A549 (cell line): ENCODE results near the gene FGF7. TPM values are rescaled to one million over a fixed set of nuclear protein-coding genes. Genes with fewer than 3 reads are reported as not detected.

Experiments used
- ATAC-seq, 2 experiments: fragments of 200-7000 bp in 1 of 2; fragments of >200 bp in 1 of 2; cut with Nextera tagmentation in 1 of 2; cut with Tn5 transposase in 1 of 2; 3 replicates each; pipeline versions ENCODE4 v1.8.0 to v1.9.1; 2018 to 2020; ENCODE audit warnings: mild to moderate bottlenecking in 1 of 2, moderate library complexity in 1 of 2
- CTCF ChIA-PET: fragments of 300-600 bp; sonication (Branson Sonifier 250); formaldehyde crosslinking; extraction: SDS; loops from one replicate; lab custom pipeline; 2021; ENCODE audit warnings: antibody characterized with exemption, inconsistent platforms; lab: Yijun Ruan, JAX
- POLR2A ChIA-PET: fragments of 350-600 bp; formaldehyde crosslinking; extraction: SDS; loops from one replicate; lab custom pipeline; 2021; ENCODE audit warnings: antibody characterized with exemption, inconsistent platforms; lab: Yijun Ruan, JAX
- DNase-seq, 2 experiments: peaks; one replicate each; pipeline versions ENCODE4 v3.0.0 to v3.0.0-alpha.2; 2011 to 2016; ENCODE audit warnings: low read depth in 1 of 2, low spot score in 1 of 2
- FAIRE-seq: peaks from 2 replicates; lab custom pipeline; 2011; peaks lifted over from hg19 to GRCh38; lab: Jason Lieb, UNC
- H3K27ac ChIP-seq, 2 experiments: fragments of >200 bp; sonication (Bioruptor Twin); formaldehyde crosslinking; 3 replicates each; pipeline ENCODE4 v1.5.1; 2016 to 2017
- H3K4me1 ChIP-seq: fragments of >200 bp; sonication (Bioruptor Twin); formaldehyde crosslinking; 3 replicates; pipeline ENCODE4 v1.6.1; 2016
- H3K4me2 ChIP-seq: fragments of >200 bp; sonication (Bioruptor Twin); formaldehyde crosslinking; 3 replicates; pipeline ENCODE4 v1.6.1; 2016
- H3K4me3 ChIP-seq: fragments of >200 bp; sonication (Bioruptor Twin); formaldehyde crosslinking; 3 replicates; pipeline ENCODE4 v1.5.1; 2016
- H3K9me3 ChIP-seq: fragments of >200 bp; sonication (Bioruptor Twin); formaldehyde crosslinking; 3 replicates; pipeline ENCODE4 v1.6.1; 2016
- ATOH8 ChIP-seq: fragments of 250-450 bp; sonication (Bioruptor Pico); IDR thresholded peaks from 2 replicates; pipeline ENCODE4 v1.5.0; 2020; ENCODE audit warnings: low read depth, mild to moderate bottlenecking, moderate library complexity
- BCL3 ChIP-seq: fragments of >200 bp; sonication (Bioruptor Twin); formaldehyde crosslinking; IDR thresholded peaks from 3 replicates; pipeline ENCODE4 v1.6.1; 2016
- CBX2 ChIP-seq: fragments of 200-600 bp; sonication (generic); IDR thresholded peaks from 2 replicates; pipeline ENCODE4 v1.6.1; 2016; ENCODE audit warnings: low read depth, mild to moderate bottlenecking, borderline replicate concordance
- CHD4 ChIP-seq: fragments of 200-600 bp; sonication (generic); IDR thresholded peaks from 2 replicates; pipeline ENCODE4 v1.6.1; 2016; ENCODE audit warnings: antibody characterized with exemption, mild to moderate bottlenecking, borderline replicate concordance
- HOXB5 ChIP-seq: fragments of 250-450 bp; sonication (Bioruptor Pico); IDR thresholded peaks from 2 replicates; pipeline ENCODE4 v1.5.0; 2020; ENCODE audit warnings: mild to moderate bottlenecking, moderate library complexity
- JUN ChIP-seq, 2 experiments: fragments of >200 bp; sonication (Bioruptor Twin); formaldehyde crosslinking; IDR thresholded peaks; 2 replicates in 1 of 2; 3 replicates in 1 of 2; pipeline ENCODE4 v1.6.1; 2016 to 2017
- KDM1A ChIP-seq: fragments of 200-600 bp; sonication (generic); IDR thresholded peaks from 2 replicates; pipeline ENCODE4 v1.6.1; 2016; ENCODE audit warnings: low read depth, mild to moderate bottlenecking
- NR3C1 ChIP-seq: fragments of >200 bp; sonication (Bioruptor Twin); formaldehyde crosslinking; IDR thresholded peaks from 3 replicates; pipeline ENCODE4 v1.6.1; 2017
- PHF8 ChIP-seq: fragments of 200-600 bp; sonication (generic); IDR thresholded peaks from 2 replicates; pipeline ENCODE4 v1.6.1; 2016; ENCODE audit warnings: low read depth, mild to moderate bottlenecking, antibody characterized with exemption, moderate library complexity, borderline replicate concordance
- REST ChIP-seq: fragments of 200-600 bp; sonication (generic); IDR thresholded peaks from 2 replicates; pipeline ENCODE4 v1.6.1; 2016; ENCODE audit warnings: antibody characterized with exemption, mild to moderate bottlenecking, moderate library complexity
- RFX5 ChIP-seq: fragments of 450-650 bp; IDR thresholded peaks from 2 replicates; pipeline ENCODE4 v1.7.1; 2014; ENCODE audit warnings: antibody characterized with exemption, mild to moderate bottlenecking, moderate library complexity
- USF2 ChIP-seq: fragments of 450-650 bp; IDR thresholded peaks from 2 replicates; pipeline ENCODE4 v1.6.1; 2014; ENCODE audit warnings: antibody characterized with exemption
- ZNF302 ChIP-seq: fragments of 250-450 bp; sonication (Bioruptor Pico); IDR thresholded peaks from 2 replicates; pipeline ENCODE4 v1.9.0; 2021; ENCODE audit warnings: inconsistent platforms, mild to moderate bottlenecking, moderate library complexity
- WGBS: methylation state at CpG from one replicate; pipeline ENCODE4 v1.1.6; 2017; ENCODE audit errors: missing lambda C conversion rate; 5-methylcytosine and 5-hydroxymethylcytosine counted together
- polyA plus RNA-seq, 4 experiments: library from polyadenylated mRNA; depleted of rRNA in 3 of 4; stranded (reverse); fragments of >200 nt; fragmentation: RNase III in 1 of 4; extraction: RNeasy Plus Mini Kit Qiagen cat#74134 plus additional on column Dnase treatment in 1 of 4; gene quantifications; 2 replicates in 3 of 4; 3 replicates in 1 of 4; pipeline ENCODE4 v1.2.3, GENCODE V29; 2011 to 2017

The FGF7 gene
- polyA plus RNA-seq, 2 of the 4 experiments (the other 2 are of a cell fraction): not detected

DNA sequence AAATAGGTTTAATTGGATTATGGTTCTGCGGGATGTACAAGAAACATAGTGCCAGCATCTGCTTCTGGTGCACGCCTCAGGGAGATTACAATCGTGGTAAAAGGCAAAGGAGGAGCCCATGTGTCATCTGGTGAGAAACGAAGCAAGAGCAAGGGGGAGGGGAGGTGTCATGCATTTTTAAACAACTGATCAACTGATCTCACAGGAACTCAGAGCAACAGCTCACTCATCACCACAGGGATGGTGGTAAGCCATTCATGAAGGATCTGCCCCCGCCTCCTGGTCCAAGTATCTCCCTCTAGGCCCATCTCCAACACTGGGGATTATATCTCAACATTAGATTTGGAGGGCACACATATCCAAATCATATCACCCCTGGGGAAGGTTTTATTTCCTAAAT, 42.1 kb upstream of the FGF7 start:
- POLR2A ChIA-PET: no interaction called here
- ATAC-seq: no peak

GRCh38 chr15:49382394-49382793, 40.6 kb upstream of the FGF7 start:
- Histone ChIP-seq H3K9me3 (no peaks in the 10 kb centered on the region), H3K27ac (no peak overlapping the region)
- CTCF ChIA-PET: no interaction called here

More for the DNA sequence above, 42.1 kb upstream of the FGF7 start:
- TF ChIP-seq REST (no peak), HOXB5 (CRISPR knock-in tag) (no peak), CBX2 (no peak), USF2 (no peak), NR3C1 (no peak), CHD4 (no peak), RFX5 (no peak), KDM1A (no peak)
- no peak for FAIRE-seq
- DNase-seq: no peak
- Histone ChIP-seq H3K27ac (no peak overlapping the region), H3K9me3 (no peaks in the 10 kb centered on the region), H3K4me1 (peaks cover 10% of the 10 kb centered on the region; the same call in 2 of the 3 replicates), H3K4me3 (no peak overlapping the region), H3K4me2 (no peak overlapping the region)
- CTCF ChIA-PET: no interaction called here
- WGBS: 65% methylated on average over 5 of the region's 5 CpGs

More at GRCh38 chr15:49382394-49382793, 40.6 kb upstream of the FGF7 start:
- FAIRE-seq (no peak), DNase-seq (no peak)
- no peak overlapping the region for H3K4me3 ChIP-seq
- TF ChIP-seq USF2: no peak
- no peak for TF ChIP-seq PHF8
- TF ChIP-seq REST: no peak
- TF ChIP-seq BCL3: no peak
- no peak for TF ChIP-seq ZNF302 (CRISPR knock-in tag)
- no peak for TF ChIP-seq HOXB5 (CRISPR knock-in tag)
- TF ChIP-seq JUN (IDR thresholded peaks at IDR 0.05): no peak
- TF ChIP-seq ATOH8 (CRISPR knock-in tag): no peak
- TF ChIP-seq, all 56 proteins: peak for 0
- peaks cover 10% of the 10 kb centered on the region; the same call in 2 of the 3 replicates for H3K4me1 ChIP-seq
- no peak overlapping the region for H3K4me2 ChIP-seq
- POLR2A ChIA-PET: no interaction called here
- ATAC-seq: no peak
